ENCODE data around the gene SV2C. TPM values are rescaled to one million over a fixed set of nuclear protein-coding genes. Genes with fewer than 3 reads are reported as not detected.

Gene SV2C
- total RNA-seq, 1 experiment from 2014 or later = not detected

DNA sequence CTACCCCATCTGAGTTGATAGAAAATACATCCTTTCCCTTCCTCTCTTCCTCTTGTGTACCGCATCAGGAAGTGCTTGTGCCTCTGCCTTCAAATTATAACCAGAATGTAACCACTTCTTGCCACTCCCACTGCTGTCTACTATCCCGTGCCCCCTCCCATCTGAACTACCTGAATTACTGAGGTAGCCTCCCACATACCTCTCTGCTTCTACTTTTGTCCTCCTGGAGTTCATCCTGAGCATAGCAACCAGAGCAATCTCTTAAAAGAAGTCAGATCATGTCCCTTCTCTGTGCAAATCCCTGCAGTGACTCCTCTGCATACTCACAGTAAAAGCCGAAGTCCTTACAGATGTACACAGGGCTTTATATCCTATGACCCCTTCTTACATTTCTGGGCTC, 23.0 kb downstream of the SV2C start:
- Mint-ChIP-seq H3K27ac (ENCODE audit: low read depth, unreplicated experiment) (no peak overlapping the region), H3K9me3 (ENCODE audit: unreplicated experiment) (no peaks in the 10 kb centered on the region), H3K4me3 (ENCODE audit: unreplicated experiment) (no peak overlapping the region), H3K36me3 (ENCODE audit: insufficient read depth, unreplicated experiment) (no peaks in the 10 kb centered on the region), H3K4me1 (ENCODE audit: insufficient read depth, unreplicated experiment) (no peaks in the 10 kb centered on the region), H3K27me3 (ENCODE audit: insufficient read depth, unreplicated experiment) (peaks cover 11% of the 10 kb centered on the region)
- BruUV-seq (replicated peaks) = no TSS peak
- DNase-seq (ENCODE audit: unreplicated experiment) = no peak
- ChIA-PET CTCF (interaction anchor here (1.0 kb wide), 1 partner anchor 119 kb away, joined by 3 read pairs; no protein-coding TSS in a partner anchor), POLR2A (no interaction called here)
- intact Hi-C loops (cut with micrococcal nuclease) = no loop called here
- TF ChIP-seq, protein P1, sequence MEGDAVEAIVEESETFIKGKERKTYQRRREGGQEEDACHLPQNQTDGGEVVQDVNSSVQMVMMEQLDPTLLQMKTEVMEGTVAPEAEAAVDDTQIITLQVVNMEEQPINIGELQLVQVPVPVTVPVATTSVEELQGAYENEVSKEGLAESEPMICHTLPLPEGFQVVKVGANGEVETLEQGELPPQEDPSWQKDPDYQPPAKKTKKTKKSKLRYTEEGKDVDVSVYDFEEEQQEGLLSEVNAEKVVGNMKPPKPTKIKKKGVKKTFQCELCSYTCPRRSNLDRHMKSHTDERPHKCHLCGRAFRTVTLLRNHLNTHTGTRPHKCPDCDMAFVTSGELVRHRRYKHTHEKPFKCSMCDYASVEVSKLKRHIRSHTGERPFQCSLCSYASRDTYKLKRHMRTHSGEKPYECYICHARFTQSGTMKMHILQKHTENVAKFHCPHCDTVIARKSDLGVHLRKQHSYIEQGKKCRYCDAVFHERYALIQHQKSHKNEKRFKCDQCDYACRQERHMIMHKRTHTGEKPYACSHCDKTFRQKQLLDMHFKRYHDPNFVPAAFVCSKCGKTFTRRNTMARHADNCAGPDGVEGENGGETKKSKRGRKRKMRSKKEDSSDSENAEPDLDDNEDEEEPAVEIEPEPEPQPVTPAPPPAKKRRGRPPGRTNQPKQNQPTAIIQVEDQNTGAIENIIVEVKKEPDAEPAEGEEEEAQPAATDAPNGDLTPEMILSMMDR (IDR thresholded peaks at IDR 0.05; ENCODE audit: unreplicated experiment) = no peak

DNA sequence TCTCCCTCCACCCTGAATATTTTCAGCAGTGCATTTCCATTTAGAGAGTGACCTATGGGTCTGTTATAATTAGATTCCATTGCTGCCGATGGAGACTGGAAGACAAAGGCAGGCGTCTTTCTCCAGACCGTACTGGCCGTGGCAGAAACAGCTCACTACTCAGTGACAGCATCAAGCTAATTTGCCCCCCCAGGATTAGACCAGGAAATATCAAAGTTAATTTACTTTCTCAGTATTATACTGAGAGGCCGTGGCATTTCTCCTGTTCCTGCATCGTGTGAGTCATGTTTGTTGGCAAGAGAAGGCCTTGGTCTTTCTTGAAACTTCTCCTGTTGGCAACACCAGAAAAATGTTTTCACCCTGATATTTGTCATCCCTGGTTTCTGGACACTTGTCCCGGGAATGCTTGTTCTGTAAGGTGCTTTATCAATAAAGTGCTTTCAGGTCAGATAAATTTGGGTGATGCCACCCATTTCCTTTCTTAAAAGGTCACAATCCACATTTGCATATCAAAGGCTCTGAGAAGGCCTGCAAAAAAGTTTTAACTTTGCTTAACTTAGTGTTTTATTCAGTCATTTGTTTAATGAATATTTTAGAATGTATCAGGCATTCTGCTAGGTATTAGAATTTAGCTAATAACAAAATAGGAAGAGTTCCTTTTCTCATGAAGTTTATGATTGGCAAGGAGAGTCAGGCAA, 28.4 kb downstream of the SV2C start:
- Mint-ChIP-seq H3K4me3 (ENCODE audit: unreplicated experiment) (no peak overlapping the region), H3K9me3 (ENCODE audit: unreplicated experiment) (no peaks in the 10 kb centered on the region), H3K27ac (ENCODE audit: low read depth, unreplicated experiment) (no peak overlapping the region), H3K4me1 (ENCODE audit: insufficient read depth, unreplicated experiment) (no peaks in the 10 kb centered on the region), H3K27me3 (ENCODE audit: insufficient read depth, unreplicated experiment) (peaks cover 11% of the 10 kb centered on the region), H3K36me3 (ENCODE audit: insufficient read depth, unreplicated experiment) (no peaks in the 10 kb centered on the region)
- DNase-seq (ENCODE audit: unreplicated experiment) = peak; percentile 28
- BruUV-seq (replicated peaks) = no TSS peak
- TF ChIP-seq, protein P1 (IDR thresholded peaks at IDR 0.05; ENCODE audit: unreplicated experiment) = no peak
- intact Hi-C loops (cut with micrococcal nuclease) = no loop called here
- ChIA-PET POLR2A (no interaction called here), CTCF (no interaction called here)

DNA sequence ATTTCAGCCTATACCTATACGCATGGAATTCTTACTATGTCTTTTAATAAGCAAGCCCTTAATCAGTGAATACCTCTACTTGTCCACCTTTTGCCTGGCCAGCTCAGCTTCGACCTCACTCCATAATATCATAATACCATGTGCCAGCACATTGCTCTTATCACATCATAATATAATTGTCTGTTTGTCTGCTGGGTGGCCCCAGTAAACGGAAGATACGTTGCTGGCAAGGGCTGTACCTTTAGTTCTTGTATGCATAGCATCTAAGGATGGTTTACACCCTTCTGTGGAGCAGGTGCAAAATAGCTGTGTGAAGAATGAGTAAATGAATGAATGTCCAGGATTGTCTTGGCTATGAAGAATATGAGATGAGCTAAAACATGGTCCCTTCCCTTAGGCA, 29.9 kb downstream of the SV2C start:
- POLR2A ChIA-PET = no interaction called here
- intact Hi-C loops (cut with micrococcal nuclease) = no loop called here
- Mint-ChIP-seq H3K4me3 (ENCODE audit: unreplicated experiment) (no peak overlapping the region), H3K27ac (ENCODE audit: low read depth, unreplicated experiment) (no peak overlapping the region), H3K27me3 (ENCODE audit: insufficient read depth, unreplicated experiment) (peaks cover 11% of the 10 kb centered on the region), H3K9me3 (ENCODE audit: unreplicated experiment) (no peaks in the 10 kb centered on the region), H3K36me3 (ENCODE audit: insufficient read depth, unreplicated experiment) (no peaks in the 10 kb centered on the region), H3K4me1 (ENCODE audit: insufficient read depth, unreplicated experiment) (no peaks in the 10 kb centered on the region)
- CTCF ChIA-PET = no interaction called here
- TF ChIP-seq, protein P1 (IDR thresholded peaks at IDR 0.05; ENCODE audit: unreplicated experiment) = no peak
- no TSS peak for BruUV-seq (replicated peaks)
- DNase-seq (ENCODE audit: unreplicated experiment) = no peak

DNA sequence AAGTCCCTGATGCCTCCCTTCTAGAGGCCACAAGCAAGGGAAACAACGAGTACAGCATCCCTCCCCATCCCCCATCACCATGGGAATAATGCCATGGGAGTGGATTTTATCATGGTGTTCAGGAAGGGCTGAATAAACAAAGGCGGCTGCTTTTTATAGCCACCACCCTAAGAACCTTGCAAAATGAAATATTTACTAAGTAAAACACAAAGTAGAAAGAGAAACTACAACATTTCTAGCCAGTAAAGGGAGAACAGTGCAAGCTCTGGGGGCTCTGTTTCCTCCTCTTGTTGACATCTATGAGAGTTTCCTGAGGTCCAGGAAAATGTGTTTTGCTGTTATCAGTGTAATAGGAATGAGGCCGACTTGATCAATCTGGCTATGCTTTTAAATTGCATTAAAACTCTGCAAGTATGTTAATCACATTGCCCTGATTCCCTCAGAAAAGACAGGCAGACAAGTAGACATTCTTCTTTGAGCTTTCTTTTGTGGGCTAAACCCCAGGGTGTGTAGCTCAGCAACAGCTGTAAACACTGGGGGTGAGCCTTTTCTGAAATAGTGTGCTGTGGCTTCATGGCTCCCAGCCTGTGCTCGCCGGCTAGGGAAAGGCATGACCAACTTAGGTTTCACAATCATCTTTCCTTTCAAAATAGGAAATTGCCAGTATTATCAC, 31.1 kb downstream of the SV2C start:
- no TSS peak for BruUV-seq (replicated peaks)

More for the DNA sequence above, 31.1 kb downstream of the SV2C start:
- DNase-seq (ENCODE audit: unreplicated experiment) = no peak
- POLR2A ChIA-PET = no interaction called here
- Mint-ChIP-seq H3K27me3 (ENCODE audit: insufficient read depth, unreplicated experiment) (peaks cover 11% of the 10 kb centered on the region), H3K27ac (ENCODE audit: low read depth, unreplicated experiment) (no peak overlapping the region), H3K4me3 (ENCODE audit: unreplicated experiment) (no peak overlapping the region), H3K9me3 (ENCODE audit: unreplicated experiment) (no peaks in the 10 kb centered on the region), H3K36me3 (ENCODE audit: insufficient read depth, unreplicated experiment) (no peaks in the 10 kb centered on the region), H3K4me1 (ENCODE audit: insufficient read depth, unreplicated experiment) (no peaks in the 10 kb centered on the region)
- CTCF ChIA-PET = interaction anchor here (0.6 kb wide), 1 partner anchor 488 kb away, joined by 3 read pairs; no protein-coding TSS in a partner anchor
- TF ChIP-seq, protein P1 (IDR thresholded peaks at IDR 0.05; ENCODE audit: unreplicated experiment) = no peak
- intact Hi-C loops (cut with micrococcal nuclease) = no loop called here
